GM23338 (cell line): ENCODE data around the gene BCKDK. TPM values are rescaled to one million over a fixed set of nuclear protein-coding genes. Genes with fewer than 3 reads are reported as not detected.

Experiments
- ATAC-seq: fragments of 200-7000 bp; cut with Tn5 transposase; 3 replicates; pipeline ENCODE4 v1.9.1; 2020
- DNase-seq: peaks from one replicate; pipeline ENCODE4 v3.0.0-alpha.2; 2015; ENCODE audit warnings: low spot score
- H2AFZ ChIP-seq: fragments of 200-600 bp; sonication (generic); 2 replicates; pipeline ENCODE4 v1.8.0; 2016; ENCODE audit warnings: antibody characterized with exemption, mild to moderate bottlenecking, moderate library complexity
- H3F3A ChIP-seq: fragments of 200-600 bp; sonication (generic); replicated peaks from 2 replicates; pipeline ENCODE4 v1.8.0; 2017; ENCODE audit warnings: antibody characterized with exemption, mixed run types, low read depth
- H3K27ac ChIP-seq: fragments of 200-600 bp; sonication (generic); 2 replicates; pipeline ENCODE4 v1.6.1; 2016; ENCODE audit warnings: low read depth
- H3K27me3 ChIP-seq: fragments of 200-600 bp; sonication (generic); 2 replicates; pipeline ENCODE4 v1.8.0; 2016; ENCODE audit warnings: mild to moderate bottlenecking, mixed run types, moderate library complexity; ENCODE audit not compliant: insufficient read depth
- H3K36me3 ChIP-seq: fragments of 200-600 bp; sonication (generic); 2 replicates; pipeline ENCODE4 v1.8.0; 2016; ENCODE audit warnings: mild to moderate bottlenecking; ENCODE audit not compliant: insufficient read depth
- H3K4me1 ChIP-seq: fragments of 200-600 bp; sonication (generic); 2 replicates; pipeline ENCODE4 v1.8.0; 2016; ENCODE audit warnings: mild to moderate bottlenecking, moderate library complexity; ENCODE audit not compliant: insufficient read depth
- H3K4me2 ChIP-seq: fragments of 200-600 bp; sonication (generic); 2 replicates; pipeline ENCODE4 v1.7.1; 2017; ENCODE audit warnings: mixed run types
- H3K4me3 ChIP-seq: fragments of 200-600 bp; sonication (generic); 2 replicates; pipeline ENCODE4 v1.6.1; 2016; ENCODE audit warnings: mixed run types
- H3K79me2 ChIP-seq: fragments of 200-600 bp; sonication (generic); replicated peaks from 2 replicates; pipeline ENCODE4 v1.8.0; 2017; ENCODE audit warnings: mild to moderate bottlenecking; ENCODE audit not compliant: insufficient read depth
- H3K9me2 ChIP-seq: fragments of 200-600 bp; sonication (generic); 2 replicates; pipeline ENCODE4 v1.8.0; 2017; ENCODE audit not compliant: insufficient read depth
- H4K20me1 ChIP-seq: fragments of 200-600 bp; sonication (generic); replicated peaks from 2 replicates; pipeline ENCODE4 v1.8.0; 2017; ENCODE audit warnings: mild to moderate bottlenecking; ENCODE audit not compliant: insufficient read depth
- H3K27ac Mint-ChIP-seq: 2 replicates; pipeline ENCODE4 v1.8.0; 2020; ENCODE audit warnings: inconsistent platforms, mild to moderate bottlenecking, moderate library complexity, mixed read lengths
- H3K27me3 Mint-ChIP-seq: 3 replicates; pipeline ENCODE4 v1.8.0; 2022; ENCODE audit warnings: low read depth, mild to moderate bottlenecking, moderate library complexity, mixed read lengths, inconsistent platforms; ENCODE audit not compliant: insufficient read depth, poor library complexity
- H3K36me3 Mint-ChIP-seq: 3 replicates; pipeline ENCODE4 v1.8.0; 2021; ENCODE audit warnings: low read depth, mild to moderate bottlenecking, inconsistent platforms, moderate library complexity, mixed read lengths
- H3K4me1 Mint-ChIP-seq: 3 replicates; pipeline ENCODE4 v1.8.0; 2020; ENCODE audit warnings: mild to moderate bottlenecking, inconsistent platforms, mixed read lengths
- H3K4me3 Mint-ChIP-seq: 3 replicates; pipeline ENCODE4 v1.8.0; 2021; ENCODE audit warnings: moderate library complexity, mild to moderate bottlenecking, inconsistent platforms, mixed read lengths
- H3K9me3 Mint-ChIP-seq: 3 replicates; pipeline ENCODE4 v1.8.0; 2020; ENCODE audit warnings: moderate library complexity, mild to moderate bottlenecking, inconsistent platforms, mixed read lengths
- CREB1 ChIP-seq: fragments of 250-450 bp; sonication (Bioruptor Pico); IDR thresholded peaks from 2 replicates; pipeline ENCODE4 v1.5.0; 2020; ENCODE audit warnings: low read depth, mild to moderate bottlenecking, moderate library complexity
- CTCF ChIP-seq, 2 experiments: fragments of 200-600 bp in 1 of 2; sonication (generic) in 1 of 2; conservative IDR thresholded peaks; 2 replicates each; pipeline versions ENCODE4 v1.5.1 to v1.6.1; 2016 to 2017; ENCODE audit warnings: antibody characterized with exemption in 2 of 2, low read depth in 2 of 2, mild to moderate bottlenecking in 2 of 2, moderate library complexity in 1 of 2
- EZH2 ChIP-seq: fragments of 200-600 bp; sonication (generic); IDR thresholded peaks from one replicate; pipeline ENCODE4 v1.8.0; 2017; ENCODE audit warnings: antibody characterized with exemption, mild to moderate bottlenecking, low read depth; ENCODE audit not compliant: unreplicated experiment
- EZH2phosphoT487 ChIP-seq: fragments of 200-600 bp; sonication (generic); IDR thresholded peaks from one replicate; pipeline ENCODE4 v1.8.1; 2018; ENCODE audit warnings: antibody characterized with exemption; ENCODE audit not compliant: unreplicated experiment
- NANOG ChIP-seq: IDR thresholded peaks from 2 replicates; pipeline ENCODE4 v1.6.1; 2016; ENCODE audit warnings: antibody characterized with exemption, borderline replicate concordance
- POLR2AphosphoS5 ChIP-seq: IDR thresholded peaks from 2 replicates; pipeline ENCODE4 v1.6.1; 2016; ENCODE audit warnings: antibody characterized with exemption, low read depth
- ZNF114 ChIP-seq: fragments of 250-450 bp; sonication (Bioruptor Pico); IDR thresholded peaks from 2 replicates; pipeline ENCODE4 v1.5.0; 2020; ENCODE audit warnings: mild to moderate bottlenecking, moderate library complexity
- ZNF331 ChIP-seq: fragments of 250-450 bp; sonication (Bioruptor Pico); IDR thresholded peaks from 2 replicates; pipeline ENCODE4 v1.5.0; 2020; ENCODE audit warnings: low read depth, mild to moderate bottlenecking, moderate library complexity
- polyA plus RNA-seq: library from polyadenylated mRNA; unstranded; fragments of >200 nt; fragmentation: Nextera tagmentation; extraction: Ambion mirVana; gene quantifications from 2 replicates; pipeline ENCODE4 v1.2.1, GENCODE V29; 2016
- total RNA-seq: library from RNA; depleted of rRNA; stranded (reverse); fragments of >200 nt; shearing (Covaris generic); gene quantifications from 2 replicates; pipeline ENCODE4 v1.2.3, GENCODE V29; 2014
- TF ChIP-seq, protein P1 (sequence below): IDR thresholded peaks from 2 replicates; pipeline ENCODE4 v1.6.1; 2016; ENCODE audit warnings: antibody characterized with exemption
- TF ChIP-seq, protein P2 (sequence below): IDR thresholded peaks from one replicate; pipeline ENCODE4 v1.6.1; 2018; ENCODE audit warnings: antibody characterized with exemption; ENCODE audit not compliant: unreplicated experiment
- TF ChIP-seq, protein P3 (sequence below): fragments of 250-450 bp; sonication (Bioruptor Pico); IDR thresholded peaks from 2 replicates; pipeline ENCODE4 v1.5.0; 2020; ENCODE audit warnings: mild to moderate bottlenecking, moderate library complexity

The BCKDK gene
- total and polyA plus RNA-seq, 2 experiments from 2014 or later = 36.1 to 58.9 TPM

GRCh38 chr16:31110106-31111034 is 2.2 kb downstream of the BCKDK start:
- Histone ChIP-seq H3K4me2 (no peak overlapping the region), H3K36me3 (no peaks in the 10 kb centered on the region), H3F3A (peaks cover 15% of the 10 kb centered on the region; the same call in 1 of the 2 replicates), H4K20me1 (peaks cover 7% of the 10 kb centered on the region), H3K27ac (no peak overlapping the region), H3K9me2 (no peaks in the 10 kb centered on the region), H3K4me1 (peaks cover 6% of the 10 kb centered on the region; the same call in 1 of the 2 replicates), H3K79me2 (no peaks in the 10 kb centered on the region), H3K4me3 (no peak overlapping the region), H3K27me3 (no peaks in the 10 kb centered on the region), H2AFZ (no peak overlapping the region)
- TF ChIP-seq ZNF331 (CRISPR knock-in tag) = no peak
- no peak for TF ChIP-seq NANOG
- TF ChIP-seq, protein P1, sequence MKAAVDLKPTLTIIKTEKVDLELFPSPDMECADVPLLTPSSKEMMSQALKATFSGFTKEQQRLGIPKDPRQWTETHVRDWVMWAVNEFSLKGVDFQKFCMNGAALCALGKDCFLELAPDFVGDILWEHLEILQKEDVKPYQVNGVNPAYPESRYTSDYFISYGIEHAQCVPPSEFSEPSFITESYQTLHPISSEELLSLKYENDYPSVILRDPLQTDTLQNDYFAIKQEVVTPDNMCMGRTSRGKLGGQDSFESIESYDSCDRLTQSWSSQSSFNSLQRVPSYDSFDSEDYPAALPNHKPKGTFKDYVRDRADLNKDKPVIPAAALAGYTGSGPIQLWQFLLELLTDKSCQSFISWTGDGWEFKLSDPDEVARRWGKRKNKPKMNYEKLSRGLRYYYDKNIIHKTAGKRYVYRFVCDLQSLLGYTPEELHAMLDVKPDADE = no peak
- TF ChIP-seq EZH2phosphoT487 = no peak
- TF ChIP-seq, protein P2, sequence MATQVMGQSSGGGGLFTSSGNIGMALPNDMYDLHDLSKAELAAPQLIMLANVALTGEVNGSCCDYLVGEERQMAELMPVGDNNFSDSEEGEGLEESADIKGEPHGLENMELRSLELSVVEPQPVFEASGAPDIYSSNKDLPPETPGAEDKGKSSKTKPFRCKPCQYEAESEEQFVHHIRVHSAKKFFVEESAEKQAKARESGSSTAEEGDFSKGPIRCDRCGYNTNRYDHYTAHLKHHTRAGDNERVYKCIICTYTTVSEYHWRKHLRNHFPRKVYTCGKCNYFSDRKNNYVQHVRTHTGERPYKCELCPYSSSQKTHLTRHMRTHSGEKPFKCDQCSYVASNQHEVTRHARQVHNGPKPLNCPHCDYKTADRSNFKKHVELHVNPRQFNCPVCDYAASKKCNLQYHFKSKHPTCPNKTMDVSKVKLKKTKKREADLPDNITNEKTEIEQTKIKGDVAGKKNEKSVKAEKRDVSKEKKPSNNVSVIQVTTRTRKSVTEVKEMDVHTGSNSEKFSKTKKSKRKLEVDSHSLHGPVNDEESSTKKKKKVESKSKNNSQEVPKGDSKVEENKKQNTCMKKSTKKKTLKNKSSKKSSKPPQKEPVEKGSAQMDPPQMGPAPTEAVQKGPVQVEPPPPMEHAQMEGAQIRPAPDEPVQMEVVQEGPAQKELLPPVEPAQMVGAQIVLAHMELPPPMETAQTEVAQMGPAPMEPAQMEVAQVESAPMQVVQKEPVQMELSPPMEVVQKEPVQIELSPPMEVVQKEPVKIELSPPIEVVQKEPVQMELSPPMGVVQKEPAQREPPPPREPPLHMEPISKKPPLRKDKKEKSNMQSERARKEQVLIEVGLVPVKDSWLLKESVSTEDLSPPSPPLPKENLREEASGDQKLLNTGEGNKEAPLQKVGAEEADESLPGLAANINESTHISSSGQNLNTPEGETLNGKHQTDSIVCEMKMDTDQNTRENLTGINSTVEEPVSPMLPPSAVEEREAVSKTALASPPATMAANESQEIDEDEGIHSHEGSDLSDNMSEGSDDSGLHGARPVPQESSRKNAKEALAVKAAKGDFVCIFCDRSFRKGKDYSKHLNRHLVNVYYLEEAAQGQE = no peak
- TF ChIP-seq, protein P3, sequence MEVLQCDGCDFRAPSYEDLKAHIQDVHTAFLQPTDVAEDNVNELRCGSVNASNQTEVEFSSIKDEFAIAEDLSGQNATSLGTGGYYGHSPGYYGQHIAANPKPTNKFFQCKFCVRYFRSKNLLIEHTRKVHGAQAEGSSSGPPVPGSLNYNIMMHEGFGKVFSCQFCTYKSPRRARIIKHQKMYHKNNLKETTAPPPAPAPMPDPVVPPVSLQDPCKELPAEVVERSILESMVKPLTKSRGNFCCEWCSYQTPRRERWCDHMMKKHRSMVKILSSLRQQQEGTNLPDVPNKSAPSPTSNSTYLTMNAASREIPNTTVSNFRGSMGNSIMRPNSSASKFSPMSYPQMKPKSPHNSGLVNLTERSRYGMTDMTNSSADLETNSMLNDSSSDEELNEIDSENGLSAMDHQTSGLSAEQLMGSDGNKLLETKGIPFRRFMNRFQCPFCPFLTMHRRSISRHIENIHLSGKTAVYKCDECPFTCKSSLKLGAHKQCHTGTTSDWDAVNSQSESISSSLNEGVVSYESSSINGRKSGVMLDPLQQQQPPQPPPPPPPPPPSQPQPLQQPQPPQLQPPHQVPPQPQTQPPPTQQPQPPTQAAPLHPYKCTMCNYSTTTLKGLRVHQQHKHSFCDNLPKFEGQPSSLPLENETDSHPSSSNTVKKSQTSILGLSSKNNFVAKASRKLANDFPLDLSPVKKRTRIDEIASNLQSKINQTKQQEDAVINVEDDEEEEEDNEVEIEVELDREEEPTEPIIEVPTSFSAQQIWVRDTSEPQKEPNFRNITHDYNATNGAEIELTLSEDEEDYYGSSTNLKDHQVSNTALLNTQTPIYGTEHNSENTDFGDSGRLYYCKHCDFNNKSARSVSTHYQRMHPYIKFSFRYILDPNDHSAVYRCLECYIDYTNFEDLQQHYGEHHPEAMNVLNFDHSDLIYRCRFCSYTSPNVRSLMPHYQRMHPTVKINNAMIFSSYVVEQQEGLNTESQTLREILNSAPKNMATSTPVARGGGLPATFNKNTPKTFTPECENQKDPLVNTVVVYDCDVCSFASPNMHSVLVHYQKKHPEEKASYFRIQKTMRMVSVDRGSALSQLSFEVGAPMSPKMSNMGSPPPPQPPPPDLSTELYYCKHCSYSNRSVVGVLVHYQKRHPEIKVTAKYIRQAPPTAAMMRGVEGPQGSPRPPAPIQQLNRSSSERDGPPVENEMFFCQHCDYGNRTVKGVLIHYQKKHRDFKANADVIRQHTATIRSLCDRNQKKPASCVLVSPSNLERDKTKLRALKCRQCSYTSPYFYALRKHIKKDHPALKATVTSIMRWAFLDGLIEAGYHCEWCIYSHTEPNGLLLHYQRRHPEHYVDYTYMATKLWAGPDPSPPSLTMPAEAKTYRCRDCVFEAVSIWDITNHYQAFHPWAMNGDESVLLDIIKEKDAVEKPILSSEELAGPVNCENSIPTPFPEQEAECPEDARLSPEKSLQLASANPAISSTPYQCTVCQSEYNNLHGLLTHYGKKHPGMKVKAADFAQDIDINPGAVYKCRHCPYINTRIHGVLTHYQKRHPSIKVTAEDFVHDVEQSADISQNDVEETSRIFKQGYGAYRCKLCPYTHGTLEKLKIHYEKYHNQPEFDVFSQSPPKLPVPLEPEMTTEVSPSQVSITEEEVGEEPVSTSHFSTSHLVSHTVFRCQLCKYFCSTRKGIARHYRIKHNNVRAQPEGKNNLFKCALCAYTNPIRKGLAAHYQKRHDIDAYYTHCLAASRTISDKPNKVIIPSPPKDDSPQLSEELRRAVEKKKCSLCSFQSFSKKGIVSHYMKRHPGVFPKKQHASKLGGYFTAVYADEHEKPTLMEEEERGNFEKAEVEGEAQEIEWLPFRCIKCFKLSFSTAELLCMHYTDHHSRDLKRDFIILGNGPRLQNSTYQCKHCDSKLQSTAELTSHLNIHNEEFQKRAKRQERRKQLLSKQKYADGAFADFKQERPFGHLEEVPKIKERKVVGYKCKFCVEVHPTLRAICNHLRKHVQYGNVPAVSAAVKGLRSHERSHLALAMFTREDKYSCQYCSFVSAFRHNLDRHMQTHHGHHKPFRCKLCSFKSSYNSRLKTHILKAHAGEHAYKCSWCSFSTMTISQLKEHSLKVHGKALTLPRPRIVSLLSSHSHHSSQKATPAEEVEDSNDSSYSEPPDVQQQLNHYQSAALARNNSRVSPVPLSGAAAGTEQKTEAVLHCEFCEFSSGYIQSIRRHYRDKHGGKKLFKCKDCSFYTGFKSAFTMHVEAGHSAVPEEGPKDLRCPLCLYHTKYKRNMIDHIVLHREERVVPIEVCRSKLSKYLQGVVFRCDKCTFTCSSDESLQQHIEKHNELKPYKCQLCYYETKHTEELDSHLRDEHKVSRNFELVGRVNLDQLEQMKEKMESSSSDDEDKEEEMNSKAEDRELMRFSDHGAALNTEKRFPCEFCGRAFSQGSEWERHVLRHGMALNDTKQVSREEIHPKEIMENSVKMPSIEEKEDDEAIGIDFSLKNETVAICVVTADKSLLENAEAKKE = no peak
- TF ChIP-seq CREB1 (CRISPR knock-in tag) = no peak
- TF ChIP-seq CTCF (conservative IDR thresholded peaks at IDR 0.05; ENCODE audit: low read depth in 2 of 2) = no peak
- no peak for TF ChIP-seq EZH2
- TF ChIP-seq ZNF114 (CRISPR knock-in tag) = no peak
- TF ChIP-seq POLR2AphosphoS5 = no peak
- Mint-ChIP-seq H3K4me1 (peaks cover 9% of the 10 kb centered on the region; the same call in 1 of the 3 replicates), H3K9me3 (peaks cover 4% of the 10 kb centered on the region), H3K36me3 (peaks cover 26% of the 10 kb centered on the region), H3K27ac (no peak overlapping the region), H3K4me3 (peak overlapping the region; percentile 8; the same call in 1 of the 3 replicates), H3K27me3 (peaks cover 18% of the 10 kb centered on the region)
- no peak for ATAC-seq
- DNase-seq = no peak
